Gastroesophageal sphincter (tissue), 3 donors: ENCODE data around the gene UNKL.

Experiments
- CTCF ChIP-seq, 4 experiments: fragments of 200-600 bp in 2 of 4; fragments of 450-650 bp in 2 of 4; sonication (generic) in 1 of 4; IDR thresholded peaks; one replicate each; pipeline ENCODE4 v1.5.1; 2017 to 2019; ENCODE audit warnings: antibody characterized with exemption in 4 of 4, mild to moderate bottlenecking in 2 of 4, moderate library complexity in 2 of 4
- POLR2A ChIP-seq, 2 donors: fragments of 450-650 bp; IDR thresholded peaks; one replicate each; pipeline ENCODE4 v1.6.1; 2017; ENCODE audit warnings: antibody characterized with exemption in 2 of 2, mild to moderate bottlenecking in 2 of 2, moderate library complexity in 1 of 2
- POLR2AphosphoS5 ChIP-seq: sonication (generic); formaldehyde crosslinking; IDR thresholded peaks from one replicate; pipeline ENCODE4 v1.6.1; 2017; ENCODE audit warnings: antibody characterized with exemption

DNA sequence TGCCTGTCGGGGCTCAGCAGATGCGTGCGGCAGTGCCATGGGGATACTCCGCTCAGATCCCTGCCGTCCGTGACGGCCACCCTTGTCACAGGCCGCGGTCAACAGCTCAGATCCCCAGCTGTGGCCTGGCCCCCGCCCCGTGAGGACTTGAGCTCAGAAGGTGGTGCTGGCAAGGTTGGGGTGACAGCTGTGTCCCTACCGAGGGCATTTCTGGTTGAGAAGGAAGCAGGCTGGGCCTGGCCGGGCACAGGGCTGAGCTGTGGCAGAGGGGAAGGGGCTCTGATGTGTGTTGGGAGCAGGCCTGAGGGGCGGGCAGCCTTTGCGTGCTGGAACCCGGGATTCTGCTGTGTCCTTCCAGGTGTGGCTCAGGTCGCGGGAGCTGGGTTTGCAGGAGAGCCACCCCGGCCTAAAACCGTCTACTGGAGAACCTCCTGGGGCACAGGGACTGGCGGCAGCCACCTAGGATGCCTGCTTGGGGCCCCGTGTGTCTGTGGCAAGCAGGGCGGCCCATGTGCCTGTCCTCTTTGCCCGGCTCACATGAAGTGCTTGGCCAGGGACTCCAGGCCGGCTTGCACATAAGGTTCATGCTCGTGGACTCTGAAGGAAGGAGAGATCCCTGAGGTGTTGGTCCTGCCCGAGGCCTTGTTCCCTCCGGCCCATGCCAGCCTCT lies 100.0 kb downstream of the UNKL start:
- TF ChIP-seq POLR2A (IDR thresholded peaks at IDR 0.05) = no peak
- TF ChIP-seq CTCF (IDR thresholded peaks at IDR 0.05) = no peak
- TF ChIP-seq POLR2AphosphoS5 = no peak
